ENCODE results near the gene STEAP1B. TPM values are rescaled to one million over a fixed set of nuclear protein-coding genes. Genes with fewer than 3 reads are reported as not detected.
"Not testable (repeated sequence)": the region's sequence is repeated elsewhere in the genome, so short reads cannot be mapped to it uniquely, and the experiment has no call there.

The STEAP1B gene
- polyA plus RNA-seq, 4 donors = 1.4 to 3.4 (median 1.7) TPM

- DNase-seq (ENCODE audit: low read depth in 4 of 4, low spot score in 3 of 4) = no peak
Observed at GRCh38 chr7:22433710-22434460, 66.1 kb downstream of the STEAP1B start.

- not testable (repeated sequence) for DNase-seq (ENCODE audit: low read depth in 4 of 4, low spot score in 3 of 4)
Observed at GRCh38 chr7:22433165-22433700, 66.8 kb downstream of the STEAP1B start.

- DNase-seq (ENCODE audit: low read depth in 4 of 4, low spot score in 3 of 4) = no peak
Observed at GRCh38 chr7:22432203-22432718, 67.7 kb downstream of the STEAP1B start.

- no peak for DNase-seq (ENCODE audit: low read depth in 4 of 4, low spot score in 3 of 4)
Observed at GRCh38 chr7:22430457-22430856, 69.5 kb downstream of the STEAP1B start.

GRCh38 chr7:22429386-22429785 lies 70.6 kb downstream of the STEAP1B start:
- no peak for DNase-seq (ENCODE audit: low read depth in 4 of 4, low spot score in 3 of 4)

DNA sequence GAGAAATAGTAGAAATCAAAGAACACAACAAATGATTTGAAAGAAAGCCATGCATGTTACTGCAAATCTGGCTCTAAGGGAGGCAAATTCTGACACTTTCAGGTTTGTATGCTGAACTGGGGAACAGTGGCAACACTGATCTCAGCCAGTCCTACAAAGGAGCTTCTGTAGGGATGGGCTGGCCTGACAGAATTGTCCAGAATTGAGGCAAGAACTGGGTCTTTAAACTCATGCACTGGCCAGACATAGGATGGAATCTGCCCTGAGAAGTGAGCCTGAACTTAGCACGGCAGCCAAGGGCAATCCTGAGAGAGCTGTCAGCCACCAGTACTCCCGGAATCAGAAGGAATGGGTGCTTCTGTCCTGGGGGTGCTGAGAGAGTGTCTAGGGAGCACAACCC lies 72.1 kb downstream of the STEAP1B start:
- DNase-seq (ENCODE audit: low read depth in 4 of 4, low spot score in 3 of 4) = no peak

DNA sequence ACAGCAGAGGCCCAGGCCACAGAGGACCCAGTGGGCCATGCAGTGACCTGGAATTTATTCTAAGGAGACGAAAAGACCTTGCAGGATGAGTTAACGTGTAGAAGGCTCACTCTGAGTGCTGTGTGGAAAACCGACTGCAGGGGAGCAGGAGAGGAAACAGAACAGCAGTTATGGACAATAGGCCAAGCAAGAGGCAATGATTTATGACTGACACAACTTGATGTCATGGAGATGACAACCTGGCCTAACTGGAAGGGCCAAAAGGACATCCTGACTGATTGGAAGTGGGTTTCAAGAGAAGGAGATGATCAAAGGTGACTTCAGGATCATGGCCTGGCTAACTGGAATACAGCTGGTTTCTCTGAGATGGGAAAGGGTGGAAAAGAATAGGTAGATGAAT lies 72.9 kb downstream of the STEAP1B start:
- DNase-seq (ENCODE audit: low read depth in 4 of 4, low spot score in 3 of 4) = no peak

- DNase-seq (ENCODE audit: low read depth in 4 of 4, low spot score in 3 of 4) = no peak
Observed at GRCh38 chr7:22426463-22427094, 73.4 kb downstream of the STEAP1B start.

GRCh38 chr7:22425361-22425760 lies 74.6 kb downstream of the STEAP1B start:
- DNase-seq (ENCODE audit: low read depth in 4 of 4, low spot score in 3 of 4) = no peak

DNA sequence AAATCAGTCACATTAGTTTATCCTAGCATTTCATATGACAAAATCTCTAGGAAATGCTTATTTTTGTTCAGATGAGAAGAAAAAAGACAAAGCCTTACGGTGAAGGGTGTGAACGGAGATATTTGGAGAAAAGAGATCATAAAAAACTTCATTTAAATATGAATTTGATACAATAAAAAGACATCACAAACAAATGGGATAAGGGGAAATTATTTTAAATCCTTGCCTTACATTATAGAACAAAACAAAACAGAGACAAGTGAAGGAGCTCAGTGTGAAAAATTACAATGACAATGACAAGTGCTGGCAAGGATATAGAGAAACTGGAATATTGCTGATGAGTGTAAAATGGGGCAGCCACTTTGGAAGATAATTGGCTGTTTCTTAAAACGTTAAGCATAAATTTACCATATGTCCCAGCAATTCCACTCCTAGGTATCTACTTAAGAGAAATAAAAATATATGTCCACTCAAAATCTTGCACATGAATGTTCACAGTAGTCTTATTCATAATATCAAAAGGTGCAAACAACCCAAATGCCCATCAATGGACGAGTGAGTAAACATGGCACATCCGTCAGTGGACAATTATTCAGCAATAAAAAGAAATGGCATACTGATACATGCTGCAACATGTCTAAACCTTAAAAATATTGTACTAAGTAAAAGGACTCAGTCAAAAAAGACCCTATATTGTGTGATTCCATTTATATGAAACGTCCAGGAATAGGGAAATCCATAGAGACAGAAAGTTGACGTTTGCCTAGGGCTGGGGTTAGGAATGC lies 77.0 kb downstream of the STEAP1B start:
- no peak for DNase-seq (ENCODE audit: low read depth in 4 of 4, low spot score in 3 of 4)

DNA sequence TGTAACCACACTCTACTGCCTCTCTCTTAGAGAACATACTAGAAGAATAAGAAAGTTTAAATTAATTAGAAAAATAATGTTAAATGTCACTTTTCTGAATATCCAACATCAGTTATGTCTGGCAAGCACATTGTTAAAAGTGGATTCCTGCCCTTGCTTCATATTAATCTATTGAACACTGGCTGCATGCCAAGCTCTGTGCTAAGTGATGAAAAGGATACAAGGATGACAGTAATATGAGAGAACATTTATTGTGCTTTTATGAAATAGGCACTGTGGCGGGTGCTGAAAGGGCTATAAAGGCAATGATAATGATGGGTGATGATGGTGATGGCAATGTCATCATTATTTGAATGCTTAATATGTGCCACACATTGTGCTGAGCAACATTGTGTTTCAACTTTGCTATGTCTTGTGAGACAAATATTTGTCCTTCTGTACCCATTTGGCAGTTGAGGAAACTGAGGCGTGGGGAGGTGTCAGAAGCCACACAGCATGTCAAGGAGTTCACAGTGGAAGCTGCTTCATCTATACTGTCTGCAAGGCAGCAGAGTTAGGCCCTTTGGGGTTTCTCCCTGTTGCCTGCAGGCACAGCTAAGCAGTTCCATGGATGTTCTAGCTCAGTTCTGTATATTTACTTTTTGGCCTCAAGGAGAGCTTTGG lies 78.9 kb downstream of the STEAP1B start:
- DNase-seq (ENCODE audit: low read depth in 4 of 4, low spot score in 3 of 4) = no peak

DNA sequence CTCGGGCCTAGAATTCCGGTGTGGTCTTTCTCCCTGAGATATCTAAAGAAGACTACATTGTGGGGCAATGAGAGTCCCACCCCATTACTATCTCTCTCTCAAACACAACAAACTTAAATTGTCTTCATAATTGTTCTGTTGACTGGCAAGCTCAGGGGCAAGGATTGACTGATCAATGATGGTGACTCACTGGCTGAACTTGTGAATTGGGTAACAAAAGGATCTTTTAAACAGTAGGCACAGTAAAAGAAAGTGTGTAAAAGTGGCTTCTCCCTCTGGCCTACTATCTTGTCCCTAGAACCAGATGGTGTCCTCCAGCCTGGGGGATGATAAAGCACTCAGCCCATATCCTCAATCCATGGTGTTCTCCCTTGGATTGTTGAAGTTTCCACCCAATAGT lies 80.0 kb downstream of the STEAP1B start:
- DNase-seq (ENCODE audit: low read depth in 4 of 4, low spot score in 3 of 4) = no peak

DNA sequence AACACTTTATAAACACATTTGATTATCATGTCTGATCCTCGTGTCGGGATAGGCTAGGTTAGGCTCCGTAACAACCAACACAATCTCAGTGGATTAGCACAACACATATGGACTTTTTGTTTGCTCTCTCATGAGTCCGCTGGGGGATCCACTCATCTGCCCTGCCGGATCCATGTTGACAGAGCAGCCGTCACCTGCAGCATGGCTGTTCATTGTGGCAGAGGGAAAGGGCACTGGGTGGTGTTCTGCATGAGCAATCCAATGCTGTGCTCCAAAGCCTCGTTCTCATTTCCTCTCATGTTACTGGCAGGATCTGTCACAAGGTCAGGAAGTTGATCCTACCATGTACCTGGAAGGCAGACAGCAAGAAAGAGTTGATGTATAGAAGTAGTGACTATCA lies 80.5 kb downstream of the STEAP1B start:
- DNase-seq (ENCODE audit: low read depth in 4 of 4, low spot score in 3 of 4) = no peak

DNA sequence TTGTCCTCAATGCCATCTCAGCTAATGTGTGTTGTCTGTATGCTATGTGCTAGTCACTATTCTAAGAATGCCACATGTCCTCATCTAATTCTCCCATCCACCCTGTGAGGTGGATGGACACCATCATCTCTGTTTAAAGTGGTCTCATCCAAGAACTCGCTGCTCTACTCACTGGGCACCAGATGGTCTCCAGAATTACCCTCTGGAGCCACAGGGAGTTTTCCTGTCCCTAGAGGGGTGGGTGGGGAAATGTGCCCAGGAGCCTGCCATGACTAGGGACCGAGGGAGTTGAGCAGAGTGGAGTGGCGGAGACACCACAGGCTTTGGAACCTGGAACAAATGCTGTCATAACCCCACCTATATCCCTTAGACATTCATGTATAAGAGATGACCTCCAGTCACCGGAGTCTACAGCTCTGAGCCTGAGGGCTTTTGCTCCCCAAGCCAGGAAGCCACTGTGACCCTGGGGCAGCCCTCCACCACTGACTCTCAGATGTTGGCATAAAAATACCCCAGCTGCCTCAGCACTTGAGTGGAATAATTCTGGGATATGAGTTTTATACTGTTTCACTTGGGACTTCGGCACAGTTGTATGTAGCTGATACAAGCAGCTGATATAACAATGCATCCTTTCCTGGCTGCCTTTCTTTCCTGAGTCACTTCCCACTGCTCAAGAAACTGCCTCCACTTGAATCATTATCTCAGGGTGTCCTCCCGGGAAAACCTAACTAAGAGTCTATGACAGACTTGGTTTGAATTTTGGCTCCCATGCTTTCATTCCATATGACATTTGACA lies 81.5 kb downstream of the STEAP1B start:
- no peak for DNase-seq (ENCODE audit: low read depth in 4 of 4, low spot score in 3 of 4)

DNA sequence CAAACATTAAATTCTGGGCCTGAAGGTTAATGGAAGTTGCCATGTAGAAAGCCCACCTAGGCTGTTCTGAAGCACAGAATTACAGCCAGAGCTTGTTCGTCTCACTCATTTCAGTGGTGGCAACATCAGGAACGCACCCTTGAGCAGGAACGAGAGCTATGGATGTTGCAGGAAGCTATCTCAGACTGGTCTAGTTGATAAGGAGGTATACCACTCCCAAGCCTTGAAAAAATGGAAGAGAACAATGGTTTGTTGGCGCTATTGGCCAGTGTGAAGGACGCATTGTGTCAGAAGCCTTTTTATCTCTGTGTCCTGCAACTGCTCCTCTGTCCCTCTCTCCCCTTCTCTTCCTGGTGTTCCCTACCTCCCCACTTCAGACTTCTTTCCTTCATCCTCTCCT lies 82.1 kb downstream of the STEAP1B start:
- no peak for DNase-seq (ENCODE audit: low read depth in 4 of 4, low spot score in 3 of 4)

DNA sequence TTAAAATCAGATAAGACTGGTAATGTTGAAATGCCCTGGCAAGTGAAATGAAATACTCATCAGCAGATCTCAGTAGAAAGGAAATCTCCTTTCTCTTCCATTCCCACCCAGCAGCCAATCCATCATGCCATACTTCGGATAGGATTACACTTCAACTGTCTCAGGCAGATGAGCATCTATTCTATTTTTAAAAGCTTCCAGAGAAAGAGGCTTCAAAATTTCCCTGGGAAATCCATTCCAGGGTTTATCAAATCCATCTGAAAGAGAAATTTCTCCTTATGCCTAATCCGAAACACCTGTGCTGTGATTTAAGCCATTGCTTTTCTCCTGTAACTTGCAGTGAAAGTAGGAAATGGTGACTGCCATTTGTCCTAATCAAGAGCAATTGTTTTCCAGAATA lies 82.6 kb downstream of the STEAP1B start:
- DNase-seq (ENCODE audit: low read depth in 4 of 4, low spot score in 3 of 4) = no peak

GRCh38 chr7:22414424-22414823 lies 85.6 kb downstream of the STEAP1B start:
- DNase-seq (ENCODE audit: low read depth in 4 of 4, low spot score in 3 of 4) = no peak

DNA sequence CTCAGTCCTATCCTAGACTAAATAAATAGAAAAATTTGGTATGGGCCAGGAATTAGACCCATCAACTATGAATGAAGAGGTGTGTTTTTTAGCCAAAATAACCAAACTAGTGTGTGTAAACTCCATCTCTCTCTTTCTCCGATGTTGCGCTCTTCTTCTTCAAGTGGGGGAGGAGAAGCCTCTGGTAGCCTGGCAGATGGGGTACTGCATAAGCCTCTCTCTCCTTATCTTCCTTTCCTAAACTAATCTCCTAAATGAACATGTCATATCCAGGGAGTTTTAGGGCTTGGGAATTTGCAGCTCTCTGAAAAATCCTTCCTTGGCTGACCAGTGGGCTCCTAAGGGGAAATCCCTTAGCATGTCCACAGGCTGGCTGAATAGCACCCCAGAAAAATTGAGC lies 86.8 kb downstream of the STEAP1B start:
- DNase-seq (ENCODE audit: low read depth in 4 of 4, low spot score in 3 of 4) = no peak

- DNase-seq (ENCODE audit: low read depth in 4 of 4, low spot score in 3 of 4) = no peak
Observed at GRCh38 chr7:22411977-22412693, 87.9 kb downstream of the STEAP1B start.

All from left renal pelvis (tissue), 4 donors.